Measurements from ENCODE around the gene NDUFS8.
"Not testable (repeated sequence)": the region's sequence is repeated elsewhere in the genome, so short reads cannot be mapped to it uniquely, and the experiment has no call there.

NDUFS8 gene

GRCh38 chr11:68030318-68031143 is at the start of gene NDUFS8:
Gene NDUFS8 (plus strand): TSS chr11:68030681. CDS start chr11:68032152, 1,471 bp downstream.
- DNase-seq = peak; percentile 97

DNA sequence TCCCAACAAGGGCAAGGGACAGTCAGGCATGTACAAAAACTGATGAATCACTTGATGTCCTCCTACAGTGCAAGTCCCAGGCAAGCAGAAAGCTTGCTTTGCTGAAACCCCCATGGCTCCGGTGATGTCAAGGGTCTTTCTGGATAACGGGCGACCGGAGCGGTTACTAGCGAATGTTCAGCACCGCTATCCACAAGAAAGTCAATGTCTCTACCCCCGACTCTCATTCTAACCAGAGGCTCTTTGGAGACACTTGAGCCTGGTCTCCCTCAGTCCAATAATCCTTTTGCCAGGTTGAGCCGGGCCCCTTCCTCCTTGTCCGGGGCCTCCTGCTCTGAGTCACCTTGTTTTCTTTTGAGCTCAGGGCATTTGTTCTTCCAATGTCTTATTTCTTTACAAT is 49.3 kb upstream of the NDUFS8 start:
- not testable (repeated sequence) for DNase-seq

DNA sequence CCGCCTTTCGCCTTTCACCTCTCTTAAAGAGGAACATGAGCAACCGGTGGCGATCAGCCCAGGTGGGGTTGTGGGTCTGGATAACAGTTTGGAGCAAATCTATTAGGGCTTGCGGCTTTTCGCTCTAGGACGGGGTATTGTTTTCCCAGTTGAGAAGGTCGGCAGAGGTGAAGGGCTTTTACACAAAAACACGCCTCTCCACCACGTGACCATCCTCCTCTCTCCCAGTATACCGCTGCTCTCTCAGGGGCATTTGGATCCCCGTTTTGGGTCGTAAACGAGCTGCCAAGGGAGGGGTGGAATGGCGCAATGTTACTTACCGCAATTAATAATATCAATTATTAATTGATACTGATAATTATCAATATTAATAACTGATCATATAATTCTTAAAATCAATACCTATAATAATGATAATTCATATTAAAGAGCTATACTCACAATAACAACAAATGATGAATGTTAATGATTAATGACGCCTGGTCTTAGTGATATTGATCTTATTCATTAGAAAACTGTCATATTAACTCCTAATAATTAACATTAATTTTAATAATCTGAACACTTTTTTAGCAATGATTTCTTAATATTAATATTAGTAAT is 48.1 kb upstream of the NDUFS8 start:
- DNase-seq = not testable (repeated sequence)

DNA sequence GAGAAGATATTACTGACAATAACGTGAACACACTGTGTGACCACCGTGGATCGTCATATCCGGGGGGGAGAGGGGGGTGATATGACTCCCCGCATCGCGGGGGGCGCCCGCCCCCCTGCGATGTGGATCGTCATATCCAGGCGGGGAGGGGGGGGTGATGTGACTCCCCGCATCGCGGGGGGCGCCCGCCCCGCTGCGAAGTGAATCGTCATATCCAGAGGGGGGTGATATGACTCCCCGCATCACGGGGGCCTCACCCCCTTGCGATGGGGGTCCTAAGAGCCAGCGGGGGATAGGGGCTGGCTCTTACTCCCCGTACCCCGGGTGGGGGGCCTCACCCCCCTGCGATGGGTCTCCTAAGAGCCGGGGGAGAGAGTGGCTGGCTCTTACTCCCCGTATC is 46.5 kb upstream of the NDUFS8 start:
- DNase-seq = no peak

DNA sequence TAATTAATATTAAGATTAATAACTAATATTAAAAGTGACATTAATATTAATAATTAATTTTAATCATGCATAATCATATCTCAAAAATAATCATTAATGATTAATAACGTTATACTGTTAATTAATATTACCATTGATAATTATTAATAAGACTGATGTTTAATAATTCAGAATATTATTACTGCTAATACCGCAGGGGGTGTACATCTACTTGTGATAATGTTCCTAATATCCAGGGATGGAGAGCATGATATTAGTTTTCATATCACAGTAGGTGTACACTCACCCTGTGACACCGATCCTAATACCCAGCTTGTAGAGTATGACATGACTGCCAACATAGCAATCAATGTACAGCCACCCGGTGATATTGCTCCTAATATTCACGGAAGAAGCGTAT is 45.2 kb upstream of the NDUFS8 start:
- not testable (repeated sequence) for DNase-seq

DNA sequence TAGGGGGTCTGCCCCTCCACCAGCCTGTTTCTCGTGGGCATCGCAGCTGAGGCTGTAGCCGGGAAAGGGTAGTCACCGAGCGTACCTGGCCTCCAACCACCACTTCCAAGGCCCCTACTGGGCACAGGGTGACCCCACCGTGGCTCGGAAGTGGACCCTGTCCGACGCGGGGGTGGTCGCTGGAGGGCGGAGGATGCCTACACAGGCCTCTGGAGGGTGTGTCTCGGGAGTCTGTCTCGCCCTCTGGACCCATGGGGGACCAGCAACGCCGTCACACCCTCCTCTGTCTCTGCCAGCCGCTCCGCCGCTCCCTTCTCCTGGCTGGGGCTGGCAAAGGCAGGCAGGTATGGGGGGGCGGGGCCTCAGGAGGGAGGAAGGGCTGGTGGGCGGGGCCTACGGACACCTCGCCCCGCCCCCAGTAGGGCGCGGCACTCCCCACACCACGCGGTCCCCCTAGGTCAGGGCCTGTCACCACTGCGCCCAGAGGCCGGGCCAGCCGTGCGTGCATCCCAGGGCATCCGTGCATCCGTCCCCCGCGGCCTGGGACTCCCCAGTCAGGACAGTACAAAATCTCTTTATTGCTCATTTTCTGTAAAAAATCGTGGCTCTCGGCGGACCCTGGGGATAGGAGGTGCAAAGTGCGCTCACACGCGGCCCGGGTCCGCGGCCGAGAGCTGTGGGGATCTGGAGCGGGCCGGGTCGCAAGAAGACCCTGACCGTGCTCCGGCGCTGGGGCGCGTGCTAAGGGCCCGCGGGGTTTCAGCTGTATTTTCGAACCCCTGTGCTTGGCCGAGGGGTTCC is 39.7 kb upstream of the NDUFS8 start:
- DNase-seq = not testable (repeated sequence)

DNA sequence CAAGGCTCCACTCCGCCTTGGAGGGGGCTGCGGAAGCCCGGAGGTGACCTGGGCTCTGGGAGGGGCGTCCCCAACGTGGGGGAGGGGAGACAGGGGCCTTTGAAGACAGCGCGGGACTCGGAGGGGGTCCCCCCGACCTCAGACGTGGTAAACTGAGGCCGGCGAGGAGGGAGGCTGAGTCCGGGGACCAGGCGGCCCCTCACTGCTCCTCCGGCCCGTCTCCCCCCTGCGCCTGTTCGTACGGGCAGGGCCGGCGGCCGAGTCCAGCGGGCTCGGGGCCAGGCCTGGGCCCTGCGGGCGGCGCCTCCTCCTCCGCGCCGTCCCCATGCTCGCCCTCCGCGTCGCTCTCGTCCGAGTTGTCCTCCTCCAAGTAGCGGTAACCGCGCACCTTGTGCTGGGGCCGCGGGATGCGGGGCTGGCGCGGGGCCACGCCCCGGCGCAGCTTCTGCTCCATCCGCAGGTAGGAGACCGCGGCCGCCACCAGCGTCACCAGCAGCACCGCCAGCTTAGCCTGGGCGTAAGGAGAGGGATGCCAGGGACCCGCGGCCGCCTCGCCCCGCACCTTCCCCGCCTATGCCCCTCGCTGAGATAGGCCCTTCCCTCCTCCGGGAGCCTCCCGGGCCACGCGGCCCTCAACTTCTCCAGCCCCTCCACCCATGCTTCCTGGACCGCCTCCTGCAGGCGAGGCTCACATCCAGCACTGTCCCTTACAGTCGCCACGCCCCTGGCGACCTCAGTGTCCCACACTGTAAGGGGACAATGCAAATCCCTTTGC is 38.9 kb upstream of the NDUFS8 start:
- not testable (repeated sequence) for DNase-seq

DNA sequence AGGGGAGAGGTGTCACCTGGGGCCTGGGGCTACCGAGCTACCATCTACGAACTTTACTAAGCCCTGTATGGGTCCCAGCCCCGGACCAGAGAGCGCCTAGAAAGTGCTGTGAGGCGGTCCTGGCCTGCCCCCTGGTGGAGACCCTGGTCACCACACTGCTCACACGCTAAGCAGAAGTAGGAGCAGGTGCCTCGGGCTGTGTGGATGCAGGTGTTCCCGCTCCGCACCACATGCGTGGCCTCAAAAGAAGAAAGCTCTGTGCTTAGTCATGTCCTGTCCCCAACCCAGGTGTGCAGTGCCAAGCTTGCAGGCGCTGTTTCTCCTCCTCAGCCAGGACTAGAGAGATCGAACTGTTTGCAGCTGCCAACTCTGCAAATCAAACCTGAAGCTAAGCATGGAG is 36.7 kb upstream of the NDUFS8 start:
- not testable (repeated sequence) for DNase-seq

DNA sequence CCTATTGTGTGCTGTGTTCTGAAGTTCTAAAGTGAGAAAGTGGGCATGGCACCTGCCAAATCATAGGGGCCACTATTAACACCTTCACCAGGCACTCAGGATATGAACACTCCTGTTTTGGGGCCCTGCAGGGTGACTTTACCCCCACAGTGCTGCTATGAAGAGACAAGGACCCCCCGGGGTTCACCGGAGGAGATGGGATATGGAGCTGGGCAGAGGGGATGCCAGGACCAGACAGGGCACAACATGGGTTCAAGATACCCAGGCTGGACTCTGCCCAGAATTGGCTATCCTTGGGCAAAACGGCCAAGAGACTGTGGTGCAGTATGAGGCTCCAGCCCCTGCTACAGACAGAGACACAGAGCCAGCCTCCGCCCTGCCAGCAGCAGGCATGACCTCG is 36.1 kb upstream of the NDUFS8 start:
- DNase-seq = not testable (repeated sequence)

DNA sequence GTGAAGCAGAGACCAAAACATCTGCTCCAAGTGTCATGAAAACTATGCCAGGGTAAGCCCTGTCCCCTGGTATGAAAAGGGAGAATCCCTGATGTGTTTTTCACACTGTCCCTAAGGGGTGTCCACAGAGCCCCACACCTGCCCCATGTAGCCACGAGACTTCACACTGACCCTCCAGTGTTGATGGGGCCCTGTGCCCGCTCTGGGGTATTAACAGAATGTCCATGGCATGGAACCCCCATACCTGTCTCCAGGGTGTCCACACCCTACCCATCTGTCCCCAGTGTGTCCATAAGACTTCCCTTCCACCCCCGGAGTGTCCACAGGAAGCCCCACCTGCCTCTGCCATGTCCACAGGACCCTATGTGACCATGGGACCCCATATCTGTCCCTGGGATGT is 35.4 kb upstream of the NDUFS8 start:
- DNase-seq = not testable (repeated sequence)

GRCh38 chr11:67995579-67995978 is 34.9 kb upstream of the NDUFS8 start:
- DNase-seq = not testable (repeated sequence)

- no peak for DNase-seq
These were observed 34.4 kb upstream of the NDUFS8 start for GRCh38 chr11:67996051-67996450.

- DNase-seq = no peak
These were observed 33.6 kb upstream of the NDUFS8 start for GRCh38 chr11:67996622-67997474.

- DNase-seq = no peak
These were observed 33.0 kb upstream of the NDUFS8 start for GRCh38 chr11:67997475-67997921.

DNA sequence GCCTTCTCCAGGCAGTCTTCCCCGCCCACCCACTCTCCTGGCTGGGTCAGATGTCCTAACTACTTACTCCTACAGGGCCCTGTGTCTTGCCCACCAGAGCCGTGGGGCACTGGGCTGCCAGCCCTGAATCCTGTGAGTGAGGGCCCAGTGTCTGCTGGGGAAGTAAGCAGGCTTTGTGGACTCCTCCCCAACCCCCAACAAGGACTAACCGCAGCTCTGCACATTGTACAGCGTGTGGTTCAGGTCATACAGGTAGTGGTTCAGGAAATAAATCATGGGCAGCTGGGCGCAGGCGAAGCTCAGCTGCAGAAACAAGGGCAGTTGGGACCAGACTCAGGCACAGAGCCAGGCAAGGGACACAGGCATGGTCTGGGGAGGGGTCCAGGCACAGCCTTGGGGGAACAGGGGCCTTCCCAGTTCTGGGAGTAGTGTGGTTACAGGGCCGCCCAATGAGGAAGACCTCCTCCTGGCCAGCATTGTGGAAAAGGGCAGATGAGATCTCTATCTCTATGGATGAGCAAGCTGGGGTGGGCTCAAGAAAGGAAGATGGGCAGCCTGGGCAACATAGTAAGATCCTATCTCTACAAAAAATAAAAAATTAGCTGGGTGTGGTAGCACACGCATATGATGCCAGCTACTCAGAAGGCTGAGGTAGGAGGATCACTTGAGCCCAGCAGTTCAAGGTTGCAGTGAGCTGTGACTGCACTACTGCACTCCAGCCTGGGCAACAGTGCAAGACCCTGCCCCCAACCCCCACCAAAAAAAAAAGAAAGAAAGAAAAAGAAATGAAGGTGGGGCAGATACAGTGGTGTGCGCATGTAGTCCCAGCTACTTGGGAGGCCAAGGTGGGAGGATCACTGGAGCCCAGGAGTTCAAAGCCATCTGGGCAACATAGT is 32.1 kb upstream of the NDUFS8 start:
- DNase-seq = no peak

- DNase-seq = no peak
These were observed 31.3 kb upstream of the NDUFS8 start for GRCh38 chr11:67999201-67999629.

DNA sequence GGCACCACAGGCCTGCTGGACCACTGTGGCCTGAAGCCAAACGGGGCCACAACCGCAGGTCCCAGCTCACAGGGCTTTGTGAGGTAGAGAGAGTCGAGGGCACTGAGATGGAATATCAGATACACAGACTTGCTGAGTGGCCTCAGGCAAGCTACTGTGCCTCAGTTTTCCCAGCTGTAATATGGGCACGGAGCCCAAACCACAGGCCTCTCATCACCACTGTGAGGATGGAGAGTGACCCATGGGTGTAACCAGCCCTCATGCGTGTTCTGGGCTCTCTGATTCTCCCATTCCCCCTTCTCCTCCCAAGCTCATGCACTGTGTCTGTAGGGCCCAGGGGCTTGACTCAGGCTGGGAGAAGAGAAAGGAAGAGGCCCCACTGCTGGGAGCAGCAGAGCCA is 30.8 kb upstream of the NDUFS8 start:
- DNase-seq = no peak

DNA sequence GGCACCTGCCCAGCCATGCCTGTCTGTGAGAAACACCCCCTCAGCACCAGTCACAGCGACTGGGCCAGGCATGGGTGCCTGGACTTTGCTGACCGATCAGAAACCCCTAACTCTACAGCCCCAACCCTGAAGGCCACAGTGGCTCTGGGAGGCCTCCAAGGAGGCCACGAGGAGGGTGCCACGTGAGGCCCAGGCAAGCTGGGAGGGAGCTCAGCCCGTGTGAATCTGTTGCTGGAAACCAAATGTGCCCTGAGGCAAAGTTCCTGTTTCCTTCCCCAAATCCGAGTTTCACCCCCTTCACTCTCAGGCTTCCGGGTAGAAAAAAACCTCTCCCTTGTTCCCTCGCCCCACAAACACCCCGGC is 27.9 kb upstream of the NDUFS8 start:
- DNase-seq = no peak

DNA sequence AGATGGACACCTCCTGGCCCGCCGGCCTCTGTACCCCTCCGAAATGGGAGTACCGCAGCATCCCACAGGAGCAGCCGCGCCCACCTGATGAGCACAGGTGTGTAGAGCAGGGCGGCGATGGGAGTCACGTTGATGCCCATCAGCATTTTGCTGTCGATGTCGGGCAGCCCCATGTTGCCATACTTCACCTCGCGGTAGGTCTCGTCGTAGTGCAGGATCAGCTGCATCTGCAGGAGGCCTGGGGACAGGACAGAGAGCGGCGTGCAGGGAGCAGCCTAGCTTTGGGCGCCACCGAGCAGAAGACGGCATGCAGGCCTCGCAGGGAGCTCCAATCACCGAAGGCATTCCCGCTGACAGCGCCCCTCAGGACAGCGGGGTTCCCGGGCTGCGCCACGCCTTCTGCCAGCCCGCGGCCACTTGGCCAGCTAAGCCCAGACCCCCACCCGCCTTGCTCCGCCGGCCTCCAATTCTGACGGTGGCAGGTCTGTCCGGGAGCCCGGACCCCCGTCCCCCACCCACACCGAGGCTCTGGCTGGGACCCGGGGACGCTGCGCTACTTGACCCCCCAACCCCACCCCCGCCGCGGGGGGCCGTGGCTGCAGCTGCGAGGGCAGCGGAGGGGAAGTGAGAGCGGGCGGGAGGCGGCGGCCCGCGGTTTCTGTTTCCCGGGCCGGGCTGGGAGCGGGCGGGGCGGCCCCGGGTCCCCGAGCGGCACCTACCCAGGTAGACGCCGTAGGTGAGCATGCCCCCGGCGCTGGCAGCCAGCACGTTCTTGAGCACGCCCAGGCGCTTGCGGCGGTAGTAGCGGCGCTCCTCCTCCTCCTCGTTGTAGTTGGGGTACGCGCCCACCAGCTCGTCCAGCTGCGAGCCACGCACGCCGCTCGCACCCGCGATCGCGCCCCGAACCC is 27.3 kb upstream of the NDUFS8 start:
- DNase-seq = no peak

All from T1000 (cell line).